IMR-90 (cell line): ENCODE results near the gene MAST1. TPM values are rescaled to one million over a fixed set of nuclear protein-coding genes. Genes with fewer than 3 reads are reported as not detected.

Experiments used
- ATAC-seq: fragments of 200-7000 bp; cut with Tn5 transposase; 2 replicates; pipeline ENCODE4 v1.9.1; 2020; ENCODE audit warnings: low read depth, mild to moderate bottlenecking, moderate library complexity
- BruUV-seq: library from RNA; stranded (reverse); fragments of 400-500 nt; replicated peaks from 2 replicates; lab custom pipeline; 2021; lab: Mats Ljungman, UMichigan
- CTCF ChIA-PET: fragments of 300-600 bp; formaldehyde crosslinking; extraction: SDS; loops from one replicate; lab custom pipeline; 2021; ENCODE audit warnings: antibody characterized with exemption; lab: Yijun Ruan, JAX
- POLR2A ChIA-PET: fragments of 300-600 bp; sonication (Branson Sonifier 250); formaldehyde crosslinking; loops from one replicate; lab custom pipeline; 2022; ENCODE audit warnings: antibody characterized with exemption; ENCODE audit not compliant: unreplicated experiment; lab: Charles Lee
- DNase-seq: peaks from one replicate; pipeline ENCODE4 v3.0.0; 2013
- H2AFZ ChIP-seq: replicated peaks from 2 replicates; pipeline ENCODE3; 2013; ENCODE audit warnings: low read length, mild to moderate bottlenecking; ENCODE audit not compliant: poor library complexity
- H2AK5ac ChIP-seq: 2 replicates; pipeline ENCODE4 v1.6.1; 2013; ENCODE audit warnings: low read depth, low read length, inconsistent platforms
- H2AK9ac ChIP-seq: replicated peaks from 2 replicates; pipeline ENCODE3; 2013; ENCODE audit warnings: mild to moderate bottlenecking, low read depth, low read length, moderate library complexity; ENCODE audit not compliant: poor library complexity
- H2BK120ac ChIP-seq: 2 replicates; pipeline ENCODE4 v1.6.1; 2013; ENCODE audit warnings: low read depth, low read length, inconsistent platforms
- H2BK15ac ChIP-seq: 3 replicates; pipeline ENCODE4 v1.6.1; 2013; ENCODE audit warnings: low read depth, low read length, inconsistent platforms
- H2BK20ac ChIP-seq: 2 replicates; pipeline ENCODE4 v1.6.1; 2013; ENCODE audit warnings: low read depth, mild to moderate bottlenecking, inconsistent platforms, low read length, moderate library complexity
- H2BK5ac ChIP-seq: 2 replicates; pipeline ENCODE4 v1.6.1; 2013; ENCODE audit warnings: mild to moderate bottlenecking, low read depth, low read length, inconsistent platforms; ENCODE audit not compliant: poor library complexity, severe bottlenecking
- H3K14ac ChIP-seq: replicated peaks from 2 replicates; pipeline ENCODE4 v1.6.1; 2013; ENCODE audit warnings: low read depth, low read length, inconsistent platforms
- H3K18ac ChIP-seq: 2 replicates; pipeline ENCODE4 v1.6.1; 2013; ENCODE audit warnings: low read depth, low read length, control low read depth
- H3K23ac ChIP-seq: 2 replicates; pipeline ENCODE4 v1.6.1; 2013; ENCODE audit warnings: low read depth, low read length, inconsistent platforms
- H3K27ac ChIP-seq: 2 replicates; pipeline ENCODE4 v1.5.1; 2013; ENCODE audit warnings: mild to moderate bottlenecking, control low read depth, low read length; ENCODE audit not compliant: insufficient read depth
- H3K27me3 ChIP-seq: 2 replicates; pipeline ENCODE4 v1.6.1; 2013; ENCODE audit warnings: low read length; ENCODE audit not compliant: control insufficient read depth, insufficient read depth
- H3K36me3 ChIP-seq: 2 replicates; pipeline ENCODE4 v1.6.1; 2013; ENCODE audit warnings: low read length, mixed read lengths; ENCODE audit not compliant: control insufficient read depth, insufficient read depth
- H3K4ac ChIP-seq: 2 replicates; pipeline ENCODE4 v1.6.1; 2013; ENCODE audit warnings: low read depth, low read length, inconsistent platforms
- H3K4me1 ChIP-seq: 2 replicates; pipeline ENCODE4 v1.6.1; 2013; ENCODE audit warnings: low read length, mixed read lengths; ENCODE audit not compliant: control insufficient read depth, insufficient read depth
- H3K4me2 ChIP-seq: 2 replicates; pipeline ENCODE4 v1.6.1; 2013; ENCODE audit warnings: low read depth, mild to moderate bottlenecking, control low read depth, low read length, moderate library complexity
- H3K4me3 ChIP-seq: 2 replicates; pipeline ENCODE4 v1.5.1; 2013; ENCODE audit warnings: low read depth, mild to moderate bottlenecking, control low read depth, low read length, moderate library complexity; ENCODE audit not compliant: insufficient read depth
- H3K56ac ChIP-seq: 2 replicates; pipeline ENCODE4 v1.6.1; 2013; ENCODE audit warnings: low read length, inconsistent platforms; ENCODE audit not compliant: insufficient read depth; ENCODE audit errors: extremely low read depth
- H3K79me1 ChIP-seq, 2 experiments: 2 replicates each; pipeline ENCODE4 v1.6.1; 2013; ENCODE audit warnings: low read length in 2 of 2, inconsistent platforms in 1 of 2, low read depth in 1 of 2
- H3K9ac ChIP-seq: 2 replicates; pipeline ENCODE4 v1.6.1; 2013; ENCODE audit warnings: low read depth, low read length, control low read depth
- H3K9me1 ChIP-seq: 2 replicates; pipeline ENCODE4 v1.6.1; 2013; ENCODE audit warnings: low read length, inconsistent platforms; ENCODE audit not compliant: insufficient read depth
- H3K9me3 ChIP-seq: 2 replicates; pipeline ENCODE4 v1.6.1; 2013; ENCODE audit warnings: low read length; ENCODE audit not compliant: control insufficient read depth, insufficient read depth
- H4K20me1 ChIP-seq: 2 replicates; pipeline ENCODE4 v1.6.1; 2013; ENCODE audit warnings: low read length, inconsistent platforms; ENCODE audit not compliant: insufficient read depth
- H4K5ac ChIP-seq: 2 replicates; pipeline ENCODE4 v1.6.1; 2013; ENCODE audit warnings: mild to moderate bottlenecking, low read depth, low read length, control low read depth
- H4K8ac ChIP-seq, 2 experiments: 2 replicates each; pipeline ENCODE4 v1.6.1; 2013; ENCODE audit warnings: low read depth in 2 of 2, low read length in 2 of 2, control low read depth in 1 of 2, inconsistent platforms in 1 of 2
- H4K91ac ChIP-seq: 2 replicates; pipeline ENCODE4 v1.6.1; 2013; ENCODE audit warnings: low read depth, low read length, inconsistent platforms; ENCODE audit not compliant: insufficient read depth
- BHLHE40 ChIP-seq: fragments of 150-350 bp; IDR thresholded peaks from 2 replicates; pipeline ENCODE4 v1.6.1; 2016; ENCODE audit warnings: mild to moderate bottlenecking, low read depth, low read length
- CEBPB ChIP-seq: IDR thresholded peaks from 2 replicates; pipeline ENCODE4 v1.6.1; 2012; ENCODE audit warnings: low read depth, low read length, improper control_type of control experiment
- CHD1 ChIP-seq: IDR thresholded peaks from 2 replicates; pipeline ENCODE4 v1.6.1; 2012; ENCODE audit warnings: low read depth, low read length, improper control_type of control experiment
- CTCF ChIP-seq: conservative IDR thresholded peaks from 2 replicates; pipeline ENCODE4 v1.5.1; 2012; ENCODE audit warnings: mild to moderate bottlenecking, low read depth, low read length, improper control_type of control experiment
- ELK1 ChIP-seq: fragments of 150-350 bp; IDR thresholded peaks from 2 replicates; pipeline ENCODE4 v1.6.1; 2016; ENCODE audit warnings: low read depth, mild to moderate bottlenecking, low read length, moderate library complexity, borderline replicate concordance
- FOS ChIP-seq: fragments of 150-350 bp; IDR thresholded peaks from 2 replicates; pipeline ENCODE4 v1.6.1; 2016; ENCODE audit warnings: low read depth, low read length
- MAFK ChIP-seq: IDR thresholded peaks from 2 replicates; pipeline ENCODE4 v1.6.1; 2012; ENCODE audit warnings: low read depth, low read length, improper control_type of control experiment
- MXI1 ChIP-seq: IDR thresholded peaks from 2 replicates; pipeline ENCODE4 v1.6.1; 2012; ENCODE audit warnings: low read depth, mild to moderate bottlenecking, low read length, moderate library complexity, borderline replicate concordance
- NFE2L2 ChIP-seq: fragments of 150-350 bp; IDR thresholded peaks from 2 replicates; pipeline ENCODE4 v1.6.1; 2016; ENCODE audit warnings: low read depth, mild to moderate bottlenecking, low read length
- POLR2A ChIP-seq: IDR thresholded peaks from 2 replicates; pipeline ENCODE4 v1.6.1; 2012; ENCODE audit warnings: mild to moderate bottlenecking, low read depth, low read length
- RCOR1 ChIP-seq: IDR thresholded peaks from 2 replicates; pipeline ENCODE4 v1.6.1; 2012; ENCODE audit warnings: mild to moderate bottlenecking, low read length, improper control_type of control experiment; ENCODE audit not compliant: insufficient replicate concordance
- RFX5 ChIP-seq: IDR thresholded peaks from 2 replicates; pipeline ENCODE4 v1.8.0; 2012; ENCODE audit warnings: low read depth, mild to moderate bottlenecking, low read length, moderate library complexity
- USF2 ChIP-seq: fragments of 150-350 bp; IDR thresholded peaks from 2 replicates; pipeline ENCODE4 v1.6.1; 2017; ENCODE audit warnings: mild to moderate bottlenecking, antibody characterized with exemption, low read length, low read depth
- WGBS, 2 experiments: methylation state at CpG; one replicate each; pipeline versions ENCODE4 v1.1.5 to v1.1.7; 2013; ENCODE audit warnings: missing lambda C conversion rate in 2 of 2; ENCODE audit not compliant: insufficient read length in 1 of 2; ENCODE audit errors: extremely low coverage in 2 of 2; 5-methylcytosine and 5-hydroxymethylcytosine counted together
- dilution Hi-C: fragments of 300-500 bp; cut with HindIII; formaldehyde crosslinking; loops from one replicate; pipeline ENCODE4 v1.14.3; 2018; ENCODE audit warnings: low sequenced_read_pairs; ENCODE audit not compliant: unreplicated experiment
- in situ Hi-C: fragments of 300-500 bp; cut with MboI; formaldehyde crosslinking; loops from 3 replicates; pipeline ENCODE4 v1.14.3; 2019; ENCODE audit warnings: low sequenced_read_pairs, inconsistent platforms, mixed read lengths
- intact Hi-C: fragments of 100-400 bp; cut with micrococcal nuclease; formaldehyde crosslinking; loops from 2 replicates; pipeline ENCODE4 v1.10.0; 2022
- polyA plus RNA-seq, 3 experiments: library from polyadenylated mRNA; depleted of rRNA; stranded (reverse); fragments of >200 nt; gene quantifications; 2 replicates each; pipeline ENCODE4 v1.2.3, GENCODE V29; 2012; ENCODE audit warnings: low replicate concordance in 1 of 3
- total RNA-seq: library from RNA; depleted of rRNA; stranded (reverse); fragments of >200 nt; gene quantifications from 2 replicates; pipeline ENCODE4 v1.2.3, GENCODE V29; 2012

The MAST1 gene
- total and polyA plus RNA-seq, 2 of the 4 experiments (the other 2 are of a cell fraction): 0.56 to 1.1 TPM

GRCh38 chr19:12858041-12858928, 20.0 kb downstream of the MAST1 start:
- H2AFZ ChIP-seq: no peak overlapping the region
- H4K20me1 ChIP-seq: no peaks in the 10 kb centered on the region
- H3K9ac ChIP-seq: no peak overlapping the region
- H3K27me3 ChIP-seq: peaks cover 5% of the 10 kb centered on the region
- TF ChIP-seq CTCF: no peak
- TF ChIP-seq CEBPB: no peak
- TF ChIP-seq MAFK: no peak
- TF ChIP-seq POLR2A: no peak
- no peak for TF ChIP-seq MXI1
- no peak for TF ChIP-seq USF2
- no peak for TF ChIP-seq FOS
- TF ChIP-seq CHD1: no peak
- TF ChIP-seq NFE2L2: no peak
- no peak for TF ChIP-seq RFX5
- TF ChIP-seq BHLHE40: no peak
- TF ChIP-seq RCOR1: no peak
- TF ChIP-seq ELK1: no peak
- no peak overlapping the region for H2AK5ac ChIP-seq
- H2BK15ac ChIP-seq: no peak overlapping the region
- no peak overlapping the region for H4K91ac ChIP-seq
- intact Hi-C loops: no loop called here
- no peak overlapping the region for H3K18ac ChIP-seq
- H3K23ac ChIP-seq: no peak overlapping the region
- no peak overlapping the region for H3K27ac ChIP-seq
- DNase-seq: no peak
- H3K56ac ChIP-seq: no peak overlapping the region
- no peak for ATAC-seq
- H3K36me3 ChIP-seq: no peaks in the 10 kb centered on the region
- ChIA-PET POLR2A (interaction anchor here (0.6 kb wide), 1 partner anchor 12 kb away, joined by 5 read pairs; no protein-coding TSS in a partner anchor), CTCF (no interaction called here)
- H2BK20ac ChIP-seq: no peak overlapping the region
- H3K9me3 ChIP-seq: no peaks in the 10 kb centered on the region
- no peak overlapping the region for H3K4ac ChIP-seq
- H4K8ac ChIP-seq: no peak overlapping the region
- H3K79me1 ChIP-seq: no peaks in the 10 kb centered on the region
- no peak overlapping the region for H3K4me3 ChIP-seq
- dilution Hi-C loops: no loop called here
- no peak overlapping the region for H3K4me2 ChIP-seq
- no peaks in the 10 kb centered on the region for H3K9me1 ChIP-seq
- H2AK9ac ChIP-seq: peak overlapping the region; percentile 65
- H3K14ac ChIP-seq: no peak overlapping the region
- no peak overlapping the region for H4K5ac ChIP-seq
- H2BK120ac ChIP-seq: no peak overlapping the region
- 97% methylated on average over 27 of the region's 35 CpGs; no CpG with 5 or more reads in 1 of the 2 experiments for WGBS, 2 experiments
- no peak overlapping the region for H2BK5ac ChIP-seq
- no TSS peak for BruUV-seq
- in situ Hi-C loops: no loop called here
- no peaks in the 10 kb centered on the region for H3K4me1 ChIP-seq
